ENCODE data around the gene GNPTAB.

Gene GNPTAB

GRCh38 chr12:101784376-101784775 is 46.4 kb downstream of the GNPTAB start:
- no peak for DNase-seq (ENCODE audit: low spot score)
- POLR2A ChIA-PET (ENCODE audit: low non-redundant PET): no interaction called here
- H3K27ac ChIP-seq: no peak overlapping the region
- no peak for TF ChIP-seq CTCF (conservative IDR thresholded peaks at IDR 0.05; ENCODE audit: low read depth)
- CTCF ChIA-PET: interaction anchor here (0.7 kb wide), 1 partner anchor 24 kb away, joined by 8 read pairs; no protein-coding TSS in a partner anchor

- ChIA-PET POLR2A (ENCODE audit: low non-redundant PET) (no interaction called here), CTCF (no interaction called here)
- no peak for TF ChIP-seq CTCF (conservative IDR thresholded peaks at IDR 0.05; ENCODE audit: low read depth)
- no peak overlapping the region for H3K27ac ChIP-seq
- DNase-seq (ENCODE audit: low spot score): no peak
Measured at GRCh38 chr12:101783838-101784237, 46.9 kb downstream of the GNPTAB start.

- CTCF ChIA-PET: no interaction called here
- DNase-seq (ENCODE audit: low spot score): no peak
- no peak overlapping the region for H3K27ac ChIP-seq
- TF ChIP-seq CTCF (conservative IDR thresholded peaks at IDR 0.05; ENCODE audit: low read depth): no peak
- POLR2A ChIA-PET (ENCODE audit: low non-redundant PET): no interaction called here
Measured at GRCh38 chr12:101783150-101783549, 47.6 kb downstream of the GNPTAB start.

- CTCF ChIA-PET: interaction anchor here (0.9 kb wide), 1 partner anchor 8 kb away, joined by 3 read pairs; no protein-coding TSS in a partner anchor
- no peak for TF ChIP-seq CTCF (conservative IDR thresholded peaks at IDR 0.05; ENCODE audit: low read depth)
- no peak for DNase-seq (ENCODE audit: low spot score)
- POLR2A ChIA-PET (ENCODE audit: low non-redundant PET): no interaction called here
- H3K27ac ChIP-seq: no peak overlapping the region
Measured at GRCh38 chr12:101782273-101782731, 48.5 kb downstream of the GNPTAB start.

GRCh38 chr12:101781834-101782233 is 48.9 kb downstream of the GNPTAB start:
- ChIA-PET CTCF (interaction anchor here (0.6 to 0.9 kb wide), 2 partner anchors 8 to 22 kb away, joined by 3 read pairs; no protein-coding TSS in a partner anchor), POLR2A (ENCODE audit: low non-redundant PET) (no interaction called here)
- DNase-seq (ENCODE audit: low spot score): no peak
- H3K27ac ChIP-seq: no peak overlapping the region
- TF ChIP-seq CTCF (conservative IDR thresholded peaks at IDR 0.05; ENCODE audit: low read depth): no peak

GRCh38 chr12:101780599-101780998 is 50.2 kb downstream of the GNPTAB start:
- TF ChIP-seq CTCF (conservative IDR thresholded peaks at IDR 0.05; ENCODE audit: low read depth): no peak
- ChIA-PET CTCF (interaction anchor here (0.9 kb wide), 1 partner anchor 11 kb away, joined by 3 read pairs; no protein-coding TSS in a partner anchor), POLR2A (ENCODE audit: low non-redundant PET) (no interaction called here)
- H3K27ac ChIP-seq: no peak overlapping the region
- no peak for DNase-seq (ENCODE audit: low spot score)
